WI38 (cell line): Measurements from ENCODE around the gene EBP.

Source experiments
- H3K4me3 ChIP-seq: 2 replicates; pipeline ENCODE4 v1.5.1; 2011; ENCODE audit warnings: low read depth, mild to moderate bottlenecking, control low read depth, low read length
- TF ChIP-seq, protein P1 (sequence below): IDR thresholded peaks from 2 replicates; pipeline ENCODE4 v1.5.1; 2012; ENCODE audit warnings: low read depth, mild to moderate bottlenecking, control low read depth, low read length

EBP gene

DNA sequence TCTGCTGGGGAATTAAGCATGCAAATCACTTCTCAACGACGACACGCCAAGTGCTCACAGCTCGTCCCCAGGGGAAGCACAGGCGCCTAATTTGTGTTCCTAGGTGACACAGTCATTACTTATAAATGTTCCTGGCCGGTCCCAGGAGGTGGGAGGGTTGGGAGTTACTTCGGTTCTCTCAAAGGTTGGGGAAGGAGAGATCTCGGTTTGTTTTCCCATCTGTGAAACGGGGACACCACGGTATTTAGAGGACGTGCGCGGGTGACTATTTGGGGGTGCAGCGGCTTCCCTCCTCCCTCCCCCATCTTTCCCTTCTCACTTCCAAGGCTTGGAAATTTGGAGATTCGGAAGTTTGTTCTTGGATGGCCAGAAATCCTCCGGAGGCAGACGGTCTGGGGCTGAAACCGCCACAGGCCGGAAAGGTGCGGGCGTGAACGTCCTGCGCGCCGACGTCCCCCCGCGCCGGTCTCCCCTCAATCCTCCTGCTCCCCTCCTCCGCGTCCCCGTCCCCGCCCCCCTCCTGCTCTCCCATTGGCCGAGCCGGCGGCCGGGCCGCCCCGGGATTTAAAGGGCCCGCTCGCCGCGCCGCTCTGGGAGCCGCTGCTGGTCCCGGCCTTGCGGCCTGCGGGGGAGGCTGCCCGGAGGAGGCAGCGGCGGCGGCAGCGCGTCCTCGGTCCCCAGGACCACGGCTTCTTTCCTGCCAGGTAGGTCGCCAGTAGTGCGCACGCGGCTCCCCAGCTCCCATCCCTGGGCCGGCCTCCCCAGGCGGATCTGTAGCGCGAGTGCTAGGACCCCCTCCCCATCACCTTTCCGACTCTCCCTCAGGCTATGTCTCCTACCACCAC is 13.0 kb upstream of the EBP start, which contains the start of gene PORCN:
PORCN (plus strand) TSS at position 593 of the 845 bp plus-strand sequence. CDS start 829 bp downstream, outside the sequence.
- TF ChIP-seq, protein P1, sequence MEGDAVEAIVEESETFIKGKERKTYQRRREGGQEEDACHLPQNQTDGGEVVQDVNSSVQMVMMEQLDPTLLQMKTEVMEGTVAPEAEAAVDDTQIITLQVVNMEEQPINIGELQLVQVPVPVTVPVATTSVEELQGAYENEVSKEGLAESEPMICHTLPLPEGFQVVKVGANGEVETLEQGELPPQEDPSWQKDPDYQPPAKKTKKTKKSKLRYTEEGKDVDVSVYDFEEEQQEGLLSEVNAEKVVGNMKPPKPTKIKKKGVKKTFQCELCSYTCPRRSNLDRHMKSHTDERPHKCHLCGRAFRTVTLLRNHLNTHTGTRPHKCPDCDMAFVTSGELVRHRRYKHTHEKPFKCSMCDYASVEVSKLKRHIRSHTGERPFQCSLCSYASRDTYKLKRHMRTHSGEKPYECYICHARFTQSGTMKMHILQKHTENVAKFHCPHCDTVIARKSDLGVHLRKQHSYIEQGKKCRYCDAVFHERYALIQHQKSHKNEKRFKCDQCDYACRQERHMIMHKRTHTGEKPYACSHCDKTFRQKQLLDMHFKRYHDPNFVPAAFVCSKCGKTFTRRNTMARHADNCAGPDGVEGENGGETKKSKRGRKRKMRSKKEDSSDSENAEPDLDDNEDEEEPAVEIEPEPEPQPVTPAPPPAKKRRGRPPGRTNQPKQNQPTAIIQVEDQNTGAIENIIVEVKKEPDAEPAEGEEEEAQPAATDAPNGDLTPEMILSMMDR = no peak
- H3K4me3 ChIP-seq = peak within 1 kb of the TSS; percentile 71

DNA sequence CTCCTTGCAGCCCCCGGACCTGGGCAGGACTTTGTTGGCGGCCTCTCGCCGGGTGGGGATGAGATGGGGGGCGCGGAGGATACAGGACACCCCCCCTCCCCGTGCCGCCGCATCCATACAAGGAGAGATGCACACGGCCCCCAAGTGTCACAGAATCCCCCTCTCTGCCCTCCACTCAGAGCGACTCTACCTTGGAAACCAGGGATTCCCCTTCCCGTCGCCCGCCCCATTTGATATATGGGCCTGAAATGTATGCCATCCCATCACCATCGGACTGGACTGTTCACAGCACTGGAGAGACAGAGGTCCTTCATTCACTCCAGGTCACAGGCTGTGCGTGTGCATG is 12.4 kb upstream of the EBP start:
- TF ChIP-seq, protein P1 = no peak
- peak overlapping the region; percentile 71 for H3K4me3 ChIP-seq

DNA sequence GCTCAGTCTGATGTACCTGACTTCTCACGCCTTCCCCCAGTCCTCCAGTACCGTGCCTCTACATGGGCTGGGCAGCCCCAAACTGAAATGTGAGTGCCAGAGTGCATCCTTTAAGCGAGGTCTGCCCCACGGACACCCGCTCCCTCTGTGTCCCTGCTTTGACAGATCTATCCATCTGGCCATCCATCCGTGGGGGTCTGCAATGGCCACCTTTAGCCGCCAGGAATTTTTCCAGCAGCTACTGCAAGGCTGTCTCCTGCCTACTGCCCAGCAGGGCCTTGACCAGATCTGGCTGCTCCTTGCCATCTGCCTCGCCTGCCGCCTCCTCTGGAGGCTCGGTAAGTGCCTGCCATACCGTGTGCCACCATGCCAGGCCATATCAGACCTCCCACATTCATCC is 12.0 kb upstream of the EBP start:
- TF ChIP-seq, protein P1 = no peak
- peak overlapping the region; percentile 71 for H3K4me3 ChIP-seq

DNA sequence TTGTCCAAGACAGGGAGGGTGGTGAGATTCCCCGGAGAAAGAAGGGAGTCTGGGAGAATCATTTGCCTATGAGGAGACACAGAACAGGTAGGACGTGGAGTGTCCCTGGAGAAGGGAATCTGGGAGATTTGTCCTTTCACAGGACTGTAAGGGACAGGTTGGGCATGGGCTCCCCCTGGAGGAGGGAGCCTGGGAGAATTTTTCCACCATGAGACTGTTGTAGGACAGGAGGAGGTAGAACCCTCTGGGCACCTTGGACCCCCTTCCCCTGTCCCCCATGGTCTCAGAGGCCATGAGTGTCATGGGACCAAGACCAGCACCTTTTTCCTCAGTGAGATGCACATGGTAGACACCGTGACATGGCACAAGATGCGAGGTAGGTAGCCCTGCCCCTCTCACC is 10.0 kb upstream of the EBP start:
- H3K4me3 ChIP-seq = no peak overlapping the region
- TF ChIP-seq, protein P1 = no peak

DNA sequence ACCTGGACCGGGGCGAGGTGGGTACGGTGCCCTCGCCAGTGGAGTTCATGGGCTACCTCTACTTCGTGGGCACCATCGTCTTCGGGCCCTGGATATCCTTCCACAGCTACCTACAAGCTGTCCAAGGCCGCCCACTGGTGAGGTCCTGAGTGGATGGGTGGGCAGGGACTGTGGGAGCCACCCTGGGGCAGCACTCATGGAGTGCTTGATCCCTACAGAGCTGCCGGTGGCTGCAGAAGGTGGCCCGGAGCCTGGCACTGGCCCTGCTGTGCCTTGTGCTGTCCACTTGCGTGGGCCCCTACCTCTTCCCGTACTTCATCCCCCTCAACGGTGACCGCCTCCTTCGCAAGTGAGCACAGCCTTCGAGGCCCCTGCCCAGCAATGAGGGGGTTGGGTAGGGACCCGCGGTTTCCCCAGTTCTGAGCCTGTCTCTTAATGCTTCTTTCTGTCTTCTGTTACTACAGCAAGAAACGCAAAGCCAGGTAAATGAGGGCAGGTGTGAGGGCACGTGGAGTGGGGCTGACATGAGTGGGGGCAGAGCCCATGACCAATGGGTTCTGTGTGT is 9.2 kb upstream of the EBP start:
- TF ChIP-seq, protein P1 = no peak
- H3K4me3 ChIP-seq = no peak overlapping the region

DNA sequence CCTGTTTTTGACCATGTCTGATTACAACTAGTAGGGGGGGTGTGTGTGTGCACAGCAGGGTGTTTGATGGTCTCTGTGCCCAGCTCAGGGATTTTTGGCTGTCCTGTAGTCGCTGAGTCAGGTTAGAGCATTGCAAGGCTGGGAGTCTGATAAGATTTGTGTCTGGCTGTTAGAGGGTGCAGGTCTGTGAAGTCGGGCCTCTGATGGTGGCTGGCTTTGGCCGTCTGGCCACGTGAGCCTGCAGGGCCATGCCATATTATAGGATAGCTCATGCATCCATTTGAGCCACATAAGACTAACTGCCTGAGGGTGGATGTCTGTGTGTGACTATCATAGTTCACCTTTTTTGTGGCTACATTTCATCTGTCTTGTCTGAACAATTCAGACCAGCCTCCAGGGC is 7.9 kb upstream of the EBP start:
- TF ChIP-seq, protein P1 = no peak
- H3K4me3 ChIP-seq = no peak overlapping the region

DNA sequence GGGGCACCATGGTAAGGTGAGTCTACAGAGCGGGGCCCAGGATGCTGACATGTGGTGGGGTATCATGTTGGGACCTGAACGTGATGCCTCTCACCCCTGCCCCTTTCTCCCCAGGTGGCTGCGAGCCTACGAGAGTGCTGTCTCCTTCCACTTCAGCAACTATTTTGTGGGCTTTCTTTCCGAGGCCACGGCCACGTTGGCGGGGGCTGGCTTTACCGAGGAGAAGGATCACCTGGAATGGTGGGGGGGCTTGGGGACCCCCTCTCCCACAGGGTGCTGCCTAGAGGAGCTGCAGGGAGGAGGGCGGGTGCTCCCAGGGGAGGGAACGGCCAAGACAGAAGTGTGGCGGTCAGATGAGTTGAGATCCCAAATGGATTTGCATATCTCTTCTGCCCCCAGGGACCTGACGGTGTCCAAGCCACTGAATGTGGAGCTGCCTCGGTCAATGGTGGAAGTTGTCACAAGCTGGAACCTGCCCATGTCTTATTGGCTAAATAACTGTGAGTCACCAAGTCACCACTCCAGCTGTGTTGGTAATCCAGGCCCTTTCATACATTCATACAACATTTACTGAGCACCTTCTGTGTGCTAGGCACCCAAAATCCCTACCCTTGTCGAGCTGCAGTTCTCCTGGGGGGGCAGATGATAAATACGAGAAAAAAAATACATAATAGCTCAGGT is 7.3 kb upstream of the EBP start:
- TF ChIP-seq, protein P1 = no peak
- H3K4me3 ChIP-seq = no peak overlapping the region
